OCI-LY7 (cell line): ENCODE measurements around the gene LRRC1. TPM values are rescaled to one million over a fixed set of nuclear protein-coding genes. Genes with fewer than 3 reads are reported as not detected.

Experiments
- BruUV-seq: library from RNA; stranded (reverse); fragments of 400-500 nt; replicated peaks from 2 replicates; lab custom pipeline; 2021; lab: Mats Ljungman, UMichigan
- CTCF ChIA-PET: fragments of 300-600 bp; sonication (Branson Sonifier 250); formaldehyde crosslinking; loops from one replicate; lab custom pipeline; 2022; ENCODE audit warnings: antibody characterized with exemption; ENCODE audit not compliant: unreplicated experiment; lab: Charles Lee
- POLR2A ChIA-PET: fragments of 300-600 bp; sonication (Branson Sonifier 250); formaldehyde crosslinking; loops from one replicate; lab custom pipeline; 2022; ENCODE audit warnings: antibody characterized with exemption; lab: Charles Lee
- DNase-seq: peaks from one replicate; pipeline ENCODE4 v3.0.0-alpha.2; 2015; ENCODE audit warnings: low spot score
- H2AFZ ChIP-seq: fragments of 200-600 bp; sonication (generic), shearing (Covaris generic); 2 replicates; pipeline ENCODE4 v1.6.1; 2014; ENCODE audit warnings: mild to moderate bottlenecking, antibody characterized with exemption, low read length, moderate library complexity
- H3K27ac ChIP-seq: fragments of 200-600 bp; sonication (generic); 2 replicates; pipeline ENCODE4 v1.5.1; 2014; ENCODE audit warnings: mixed run types, low read depth, mild to moderate bottlenecking, moderate library complexity, low read length, inconsistent platforms; ENCODE audit not compliant: poor library complexity, severe bottlenecking
- H3K36me3 ChIP-seq: fragments of 200-600 bp; sonication (generic); 2 replicates; pipeline ENCODE4 v1.6.1; 2014; ENCODE audit warnings: mild to moderate bottlenecking, antibody characterized with exemption, low read length, moderate library complexity, mixed read lengths; ENCODE audit not compliant: insufficient read depth
- H3K4me1 ChIP-seq: fragments of 200-600 bp; sonication (generic); 2 replicates; pipeline ENCODE4 v1.5.1; 2014; ENCODE audit warnings: mild to moderate bottlenecking, low read length; ENCODE audit not compliant: insufficient read depth, poor library complexity, severe bottlenecking
- H3K4me2 ChIP-seq: fragments of 200-600 bp; sonication (generic); 2 replicates; pipeline ENCODE4 v1.6.1; 2014; ENCODE audit warnings: mild to moderate bottlenecking, low read length
- H3K4me3 ChIP-seq: fragments of 200-600 bp; sonication (generic); 2 replicates; pipeline ENCODE4 v1.5.1; 2014; ENCODE audit warnings: mild to moderate bottlenecking, low read depth, low read length; ENCODE audit not compliant: poor library complexity, severe bottlenecking
- H3K79me2 ChIP-seq: fragments of 200-600 bp; sonication (generic); 2 replicates; pipeline ENCODE4 v1.6.1; 2016; ENCODE audit warnings: low read depth, mild to moderate bottlenecking, low read length, moderate library complexity, mixed read lengths; ENCODE audit not compliant: insufficient read depth
- H3K9me2 ChIP-seq: fragments of 200-600 bp; sonication (generic); 2 replicates; pipeline ENCODE4 v1.6.1; 2016; ENCODE audit warnings: mild to moderate bottlenecking, low read length, mixed read lengths; ENCODE audit not compliant: insufficient read depth
- H3K9me3 ChIP-seq: fragments of 200-600 bp; sonication (generic); 2 replicates; pipeline ENCODE4 v1.6.1; 2014; ENCODE audit warnings: mild to moderate bottlenecking, mixed run types, low read length, mixed read lengths
- H4K20me1 ChIP-seq: fragments of 200-600 bp; sonication (generic); 2 replicates; pipeline ENCODE4 v1.6.1; 2014; ENCODE audit warnings: mild to moderate bottlenecking, antibody characterized with exemption, low read length, moderate library complexity, mixed read lengths; ENCODE audit not compliant: insufficient read depth
- CTCF ChIP-seq: fragments of 200-600 bp; sonication (generic); conservative IDR thresholded peaks from 2 replicates; pipeline ENCODE4 v1.5.1; 2014; ENCODE audit warnings: mild to moderate bottlenecking, antibody characterized with exemption, low read length, moderate library complexity, mixed read lengths
- EZH2phosphoT487 ChIP-seq: fragments of 200-600 bp; sonication (generic); IDR thresholded peaks from 2 replicates; pipeline ENCODE4 v1.6.1; 2018; ENCODE audit warnings: low read depth, borderline replicate concordance, mild to moderate bottlenecking, mixed run types, antibody characterized with exemption, low read length, moderate library complexity, mixed read lengths
- intact Hi-C: fragments of 100-400 bp; cut with micrococcal nuclease; formaldehyde crosslinking; loops from one replicate; pipeline ENCODE4 v1.10.0; 2022; ENCODE audit not compliant: unreplicated experiment
- total RNA-seq, 2 experiments: library from RNA; depleted of rRNA in 1 of 2; stranded (reverse); fragments of >200 nt in 1 of 2; shearing (Covaris generic) in 1 of 2; gene quantifications; 2 replicates each; pipeline ENCODE4 v1.2.3, GENCODE V29; 2014 to 2022

Gene LRRC1
- total RNA-seq, 2 experiments from 2014 or later, result 8.2 to 8.4 TPM

- Histone ChIP-seq H2AFZ (no peak overlapping the region), H3K4me1 (no peaks in the 10 kb centered on the region), H3K4me3 (no peak overlapping the region), H4K20me1 (no peaks in the 10 kb centered on the region), H3K79me2 (no peaks in the 10 kb centered on the region), H3K27ac (no peak overlapping the region), H3K4me2 (no peak overlapping the region), H3K9me2 (no peaks in the 10 kb centered on the region), H3K9me3 (no peaks in the 10 kb centered on the region), H3K36me3 (no peaks in the 10 kb centered on the region)
- no peak for TF ChIP-seq EZH2phosphoT487
- TF ChIP-seq CTCF, result no peak
- no TSS peak for BruUV-seq
- POLR2A ChIA-PET, result interaction anchor here (0.7 kb wide), 1 partner anchor 10 kb away, joined by 3 read pairs; no protein-coding TSS in a partner anchor
- intact Hi-C loops, result no loop called here
- no peak for DNase-seq
- CTCF ChIA-PET, result no interaction called here
Observed at GRCh38 chr6:53928641-53929040, 133.8 kb downstream of the LRRC1 start.

- no peak overlapping the region for H3K4me2 ChIP-seq
- H2AFZ ChIP-seq, result no peak overlapping the region
- DNase-seq, result no peak
- POLR2A ChIA-PET, result no interaction called here
- BruUV-seq, result no TSS peak
- H3K9me2 ChIP-seq, result no peaks in the 10 kb centered on the region
- no peaks in the 10 kb centered on the region for H3K79me2 ChIP-seq
- no peaks in the 10 kb centered on the region for H3K36me3 ChIP-seq
- H3K9me3 ChIP-seq, result no peaks in the 10 kb centered on the region
- H4K20me1 ChIP-seq, result no peaks in the 10 kb centered on the region
- CTCF ChIA-PET, result no interaction called here
- H3K4me3 ChIP-seq, result no peak overlapping the region
- H3K27ac ChIP-seq, result no peak overlapping the region
- intact Hi-C loops, result no loop called here
- no peaks in the 10 kb centered on the region for H3K4me1 ChIP-seq
- TF ChIP-seq CTCF (no peak), EZH2phosphoT487 (no peak)
Observed at GRCh38 chr6:53929041-53929820, 134.4 kb downstream of the LRRC1 start.

GRCh38 chr6:53929821-53930120 is 135.0 kb downstream of the LRRC1 start:
- POLR2A ChIA-PET, result interaction anchor here (0.6 to 1.3 kb wide), 2 partner anchors 10 to 22 kb away, joined by 3 to 4 read pairs; no protein-coding TSS in a partner anchor
- no peak overlapping the region for H3K27ac ChIP-seq

More at GRCh38 chr6:53929821-53930120, 135.0 kb downstream of the LRRC1 start:
- Histone ChIP-seq H3K79me2 (no peaks in the 10 kb centered on the region), H3K4me3 (no peak overlapping the region), H3K4me2 (no peak overlapping the region), H3K9me2 (no peaks in the 10 kb centered on the region), H3K36me3 (no peaks in the 10 kb centered on the region), H3K9me3 (no peaks in the 10 kb centered on the region), H3K4me1 (no peaks in the 10 kb centered on the region), H2AFZ (no peak overlapping the region), H4K20me1 (no peaks in the 10 kb centered on the region)
- no peak for DNase-seq
- no peak for TF ChIP-seq EZH2phosphoT487
- TF ChIP-seq CTCF, result no peak
- CTCF ChIA-PET, result no interaction called here
- intact Hi-C loops, result no loop called here
- no TSS peak for BruUV-seq
